ENCODE data around the gene WDR6.

The WDR6 gene, protein sequence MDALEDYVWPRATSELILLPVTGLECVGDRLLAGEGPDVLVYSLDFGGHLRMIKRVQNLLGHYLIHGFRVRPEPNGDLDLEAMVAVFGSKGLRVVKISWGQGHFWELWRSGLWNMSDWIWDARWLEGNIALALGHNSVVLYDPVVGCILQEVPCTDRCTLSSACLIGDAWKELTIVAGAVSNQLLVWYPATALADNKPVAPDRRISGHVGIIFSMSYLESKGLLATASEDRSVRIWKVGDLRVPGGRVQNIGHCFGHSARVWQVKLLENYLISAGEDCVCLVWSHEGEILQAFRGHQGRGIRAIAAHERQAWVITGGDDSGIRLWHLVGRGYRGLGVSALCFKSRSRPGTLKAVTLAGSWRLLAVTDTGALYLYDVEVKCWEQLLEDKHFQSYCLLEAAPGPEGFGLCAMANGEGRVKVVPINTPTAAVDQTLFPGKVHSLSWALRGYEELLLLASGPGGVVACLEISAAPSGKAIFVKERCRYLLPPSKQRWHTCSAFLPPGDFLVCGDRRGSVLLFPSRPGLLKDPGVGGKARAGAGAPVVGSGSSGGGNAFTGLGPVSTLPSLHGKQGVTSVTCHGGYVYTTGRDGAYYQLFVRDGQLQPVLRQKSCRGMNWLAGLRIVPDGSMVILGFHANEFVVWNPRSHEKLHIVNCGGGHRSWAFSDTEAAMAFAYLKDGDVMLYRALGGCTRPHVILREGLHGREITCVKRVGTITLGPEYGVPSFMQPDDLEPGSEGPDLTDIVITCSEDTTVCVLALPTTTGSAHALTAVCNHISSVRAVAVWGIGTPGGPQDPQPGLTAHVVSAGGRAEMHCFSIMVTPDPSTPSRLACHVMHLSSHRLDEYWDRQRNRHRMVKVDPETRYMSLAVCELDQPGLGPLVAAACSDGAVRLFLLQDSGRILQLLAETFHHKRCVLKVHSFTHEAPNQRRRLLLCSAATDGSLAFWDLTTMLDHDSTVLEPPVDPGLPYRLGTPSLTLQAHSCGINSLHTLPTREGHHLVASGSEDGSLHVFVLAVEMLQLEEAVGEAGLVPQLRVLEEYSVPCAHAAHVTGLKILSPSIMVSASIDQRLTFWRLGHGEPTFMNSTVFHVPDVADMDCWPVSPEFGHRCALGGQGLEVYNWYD

DNA sequence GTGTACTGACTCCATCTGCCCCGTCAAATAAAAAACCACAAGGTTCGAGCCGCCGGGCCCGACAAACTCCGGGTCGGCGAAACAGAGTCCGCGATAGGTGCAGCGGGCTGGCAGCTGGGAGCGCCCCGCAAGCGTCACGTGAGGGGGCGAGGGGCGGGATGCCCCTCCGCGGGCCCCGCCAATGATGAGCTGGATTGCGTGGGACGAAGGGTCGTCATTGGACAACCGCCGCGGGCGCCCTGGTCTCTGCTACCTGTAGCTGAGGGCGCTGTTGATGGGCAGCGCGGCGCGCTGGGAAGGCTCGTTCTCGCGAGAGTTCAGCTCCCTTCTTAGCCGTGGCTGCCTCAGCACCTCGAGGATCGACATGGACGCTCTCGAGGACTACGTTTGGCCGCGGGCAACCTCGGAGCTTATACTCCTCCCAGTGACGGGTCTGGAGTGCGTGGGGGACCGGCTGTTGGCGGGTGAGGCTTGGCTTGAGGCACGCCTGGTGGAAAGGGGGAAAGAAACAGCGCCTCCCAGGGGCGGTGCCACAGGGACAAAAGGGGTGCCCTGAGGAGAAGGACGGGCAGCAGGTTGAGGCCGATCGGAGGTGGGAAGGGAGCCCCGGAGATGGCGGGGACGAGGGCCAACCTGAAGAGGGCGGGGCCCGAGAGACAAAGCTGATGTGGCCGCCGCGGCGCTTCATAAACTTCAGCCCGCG is at the start of gene WDR6:
Gene WDR6, plus strand, starts transcription at position 324 of the 703 bp plus-strand sequence. Its CDS starts 41 bp downstream, at position 365.
- peak; percentile 99 for DNase-seq (ENCODE audit: low read depth)

DNA sequence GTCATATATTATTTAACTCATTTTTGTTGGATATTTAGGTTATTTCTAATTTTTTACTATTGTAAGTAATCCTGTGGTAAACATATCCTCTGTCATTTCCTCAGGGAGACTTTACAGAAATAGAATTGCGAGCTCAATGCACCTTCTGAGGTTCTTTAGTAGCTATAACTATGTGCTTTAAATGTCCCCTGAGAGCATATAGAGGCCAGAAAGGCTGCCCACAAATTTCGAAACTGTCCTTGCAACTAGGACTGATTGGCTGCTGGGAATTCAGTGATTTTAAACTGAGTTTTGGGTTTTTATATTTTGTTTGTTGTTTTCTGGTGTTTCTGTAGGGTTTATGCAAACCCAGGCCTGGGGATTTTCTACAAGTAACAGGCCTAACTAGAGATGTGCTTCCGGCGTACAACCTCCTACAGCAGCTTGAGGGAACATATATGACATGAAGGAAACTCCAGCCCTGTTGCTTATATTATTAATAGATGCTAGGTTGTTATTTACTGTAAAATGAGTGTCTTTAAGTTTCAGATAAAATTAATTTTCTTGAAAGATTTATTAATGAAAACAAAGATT is 46.3 kb upstream of the WDR6 start:
- DNase-seq (ENCODE audit: low read depth) = no peak

DNA sequence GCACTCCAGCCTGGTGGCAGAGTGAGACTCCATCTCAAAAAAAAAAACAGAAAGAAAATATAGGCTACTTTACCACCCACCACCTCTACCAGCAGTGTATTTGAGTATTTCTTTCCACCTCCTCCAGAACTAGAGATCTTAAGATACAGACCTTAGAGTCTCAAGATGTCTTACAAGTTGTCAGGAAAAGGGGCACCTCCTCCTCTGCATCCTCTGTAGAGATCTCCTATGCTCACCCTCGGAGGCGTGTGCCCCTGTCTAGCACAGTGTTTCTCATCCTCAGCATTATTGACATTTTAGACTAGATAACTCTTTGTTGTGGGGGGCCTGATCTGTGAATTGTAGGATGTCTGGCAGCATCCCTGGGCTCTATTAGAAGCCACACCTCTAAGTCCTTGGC is 44.9 kb upstream of the WDR6 start:
- no peak for DNase-seq (ENCODE audit: low read depth)

DNA sequence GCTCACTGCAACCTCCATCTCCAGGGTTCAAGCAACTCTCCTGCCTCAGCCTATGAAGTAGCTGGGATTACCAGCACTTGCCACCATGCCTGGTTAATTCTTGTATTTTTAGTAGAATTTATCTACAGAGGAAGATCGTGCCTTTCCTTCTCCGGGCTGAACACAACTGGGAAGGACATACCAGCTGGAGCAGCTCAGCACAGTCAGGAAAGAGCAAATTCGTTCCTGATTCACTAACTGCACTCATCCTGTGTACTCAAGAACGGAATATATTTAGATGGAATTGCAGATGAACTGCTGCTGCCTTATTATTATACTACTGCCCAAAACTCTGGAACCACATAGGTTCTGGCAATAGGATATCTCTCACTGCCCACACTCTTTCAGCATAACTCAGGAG is 44.3 kb upstream of the WDR6 start:
- DNase-seq (ENCODE audit: low read depth) = no peak

DNA sequence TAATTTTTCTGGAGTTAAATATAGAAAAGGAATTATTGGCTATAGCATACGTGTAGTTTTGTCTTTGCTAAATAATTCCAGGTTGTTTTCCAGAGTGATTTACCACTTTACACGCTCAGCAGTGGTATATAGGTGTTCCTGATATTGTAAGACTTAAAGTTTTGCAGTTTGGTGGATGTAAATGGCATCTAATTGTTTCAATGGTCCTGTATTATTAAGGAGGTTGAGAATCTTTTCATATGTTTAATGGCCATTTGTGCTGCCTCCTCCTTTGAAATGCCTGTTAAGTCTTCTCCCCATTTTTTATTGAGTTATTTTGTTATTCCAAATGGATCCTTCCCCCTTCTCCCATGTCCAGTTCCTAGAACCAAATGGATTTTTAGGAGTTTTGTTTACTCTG is 43.6 kb upstream of the WDR6 start:
- no peak for DNase-seq (ENCODE audit: low read depth)

DNA sequence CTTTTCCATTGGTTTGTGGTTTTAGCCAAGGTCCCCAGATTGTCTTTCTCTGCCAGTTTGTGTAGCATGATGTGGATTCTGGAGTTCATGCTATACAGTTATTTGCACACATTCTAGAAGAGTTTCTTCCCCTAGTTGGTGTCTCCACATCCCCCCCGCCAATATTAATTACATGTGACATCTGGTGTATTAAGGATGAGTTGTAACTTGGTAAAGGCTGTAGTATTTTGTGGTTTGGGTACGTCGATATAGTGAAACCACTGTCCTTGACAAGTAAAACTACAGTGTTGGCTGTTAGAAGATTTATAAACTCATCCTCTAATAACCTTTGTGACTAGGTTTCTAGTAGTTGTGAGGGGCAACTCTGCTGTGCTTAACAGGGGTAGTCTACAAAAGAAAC is 40.8 kb upstream of the WDR6 start:
- DNase-seq (ENCODE audit: low read depth) = no peak

DNA sequence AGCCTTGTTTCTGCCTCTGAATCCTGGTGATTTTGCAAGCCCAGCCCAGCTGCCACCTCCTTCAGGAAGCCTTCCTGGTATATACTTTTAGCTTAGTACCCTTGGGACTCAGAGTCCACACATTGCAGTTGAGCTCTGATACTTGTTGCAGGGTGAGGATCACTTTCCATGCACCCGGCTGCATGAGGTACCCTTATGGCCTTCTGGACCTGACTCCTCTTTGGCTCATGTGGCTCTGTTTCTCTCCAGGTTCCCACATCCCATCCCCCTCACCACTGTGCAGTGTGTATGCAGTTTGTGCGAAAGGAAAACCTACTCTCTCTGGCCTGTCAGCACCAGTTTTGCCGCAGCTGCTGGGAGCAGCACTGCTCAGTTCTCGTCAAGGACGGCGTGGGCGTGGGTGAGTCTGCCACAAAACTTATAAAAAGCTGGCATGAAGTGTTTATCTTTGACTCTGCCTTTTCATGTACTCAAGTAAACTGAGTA is 40.3 kb upstream of the WDR6 start:
- no peak for DNase-seq (ENCODE audit: low read depth)

DNA sequence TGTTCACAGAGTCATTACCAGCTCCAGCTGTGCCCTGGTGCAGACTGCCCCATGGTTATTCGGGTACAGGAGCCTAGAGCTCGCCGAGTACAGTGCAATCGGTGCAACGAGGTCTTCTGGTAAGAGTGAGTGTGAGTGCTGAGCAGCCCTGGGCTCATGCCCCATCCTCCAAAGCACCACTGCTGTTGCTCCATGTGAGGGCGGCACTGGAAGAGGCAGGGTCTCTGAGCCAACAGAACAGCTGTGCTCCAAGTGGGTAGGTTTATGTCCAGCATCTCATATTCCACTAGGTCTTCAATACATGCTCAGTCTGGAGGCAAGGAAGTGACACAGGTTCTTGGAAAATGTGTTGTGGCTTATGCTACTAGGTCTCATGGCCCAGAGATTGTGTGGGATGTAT is 36.6 kb upstream of the WDR6 start:
- no peak for DNase-seq (ENCODE audit: low read depth)

DNA sequence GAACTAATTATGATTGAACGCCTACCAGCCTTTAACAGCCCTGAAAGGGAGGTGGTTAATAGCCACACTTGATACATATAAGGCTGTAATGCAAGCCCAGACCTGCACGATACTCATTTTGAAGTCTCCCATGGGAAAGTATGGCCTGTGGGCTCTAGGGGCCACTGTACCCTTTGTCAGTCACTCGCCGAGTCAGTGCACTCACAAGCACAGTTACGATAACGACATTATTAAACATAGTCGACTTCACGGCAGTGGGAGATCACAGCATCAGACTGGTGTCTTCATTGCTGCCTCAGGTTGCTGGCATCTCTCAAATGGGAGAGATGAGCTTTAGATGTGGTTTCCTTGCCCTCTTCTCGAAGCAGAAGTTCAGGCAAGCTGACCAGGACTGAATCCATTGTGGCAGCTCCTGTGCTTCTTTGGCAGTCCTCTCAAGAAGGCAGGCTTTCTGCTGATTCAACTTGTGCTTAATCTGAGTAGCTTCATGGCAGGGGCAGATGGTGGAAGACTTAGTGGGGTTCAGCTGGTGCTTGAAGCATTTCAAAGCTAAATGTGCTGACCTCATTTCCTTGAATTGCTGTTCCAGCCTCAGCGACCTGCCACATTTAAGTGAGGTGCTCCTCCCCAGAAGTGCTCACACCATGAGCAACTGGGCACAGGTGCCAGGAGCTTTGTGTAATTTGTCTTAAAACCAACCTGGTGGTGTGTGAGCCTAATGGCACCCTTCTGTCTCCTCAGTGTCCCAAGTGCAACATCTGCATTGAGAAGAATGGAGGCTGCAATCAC is 32.9 kb upstream of the WDR6 start:
- no peak for DNase-seq (ENCODE audit: low read depth)

DNA sequence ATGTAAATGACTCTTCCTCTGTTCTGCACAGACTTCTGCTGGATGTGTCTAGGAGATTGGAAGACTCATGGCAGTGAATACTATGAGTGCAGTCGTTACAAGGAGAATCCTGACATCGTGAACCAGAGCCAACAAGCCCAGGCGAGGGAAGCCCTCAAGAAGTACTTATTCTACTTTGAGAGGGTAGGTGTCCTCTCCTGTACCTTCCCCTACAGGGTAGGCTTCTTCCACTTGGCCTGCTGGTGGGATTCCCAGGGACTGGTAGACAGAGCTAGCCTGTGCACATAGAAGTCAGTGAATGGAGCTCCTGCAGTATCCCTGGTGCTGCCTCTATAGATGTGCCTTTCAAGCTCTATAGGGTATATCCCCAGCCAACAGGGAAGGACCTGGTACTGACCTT is 27.7 kb upstream of the WDR6 start:
- no peak for DNase-seq (ENCODE audit: low read depth)

DNA sequence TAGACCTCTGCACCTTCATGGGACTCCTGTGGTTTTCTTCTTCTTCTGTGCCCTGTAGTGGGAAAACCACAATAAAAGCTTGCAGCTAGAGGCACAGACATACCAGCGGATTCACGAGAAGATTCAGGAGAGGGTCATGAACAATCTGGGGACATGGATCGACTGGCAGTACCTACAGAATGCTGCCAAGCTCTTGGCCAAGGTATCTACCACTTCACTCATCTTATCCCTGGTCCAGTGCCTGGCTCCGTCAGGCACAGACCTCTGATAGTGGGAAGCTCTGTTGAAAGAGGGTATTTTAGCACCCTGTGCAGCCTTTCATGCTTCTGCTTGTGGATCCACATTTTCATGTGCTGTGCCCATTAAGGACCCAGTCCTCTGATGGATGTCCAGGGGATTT is 26.9 kb upstream of the WDR6 start:
- DNase-seq (ENCODE audit: low read depth) = no peak

DNA sequence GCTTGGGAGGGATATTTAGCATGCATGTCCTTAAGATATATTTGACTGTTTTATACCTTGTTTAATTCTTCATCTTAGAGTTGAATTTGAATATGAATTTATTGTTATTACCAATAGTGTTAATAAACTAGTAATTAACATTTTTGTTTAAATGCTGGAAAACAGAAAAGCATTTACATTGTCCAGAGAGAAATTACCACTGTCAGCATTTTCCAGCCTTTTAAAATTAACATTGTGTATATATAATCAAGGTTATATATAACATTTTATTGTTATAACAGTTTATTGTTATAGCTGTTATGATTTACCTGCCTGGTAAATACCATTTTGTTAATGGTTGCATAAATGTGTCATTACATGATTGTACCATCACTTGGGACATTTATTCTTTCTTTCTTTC is 25.2 kb upstream of the WDR6 start:
- no peak for DNase-seq (ENCODE audit: low read depth)

DNA sequence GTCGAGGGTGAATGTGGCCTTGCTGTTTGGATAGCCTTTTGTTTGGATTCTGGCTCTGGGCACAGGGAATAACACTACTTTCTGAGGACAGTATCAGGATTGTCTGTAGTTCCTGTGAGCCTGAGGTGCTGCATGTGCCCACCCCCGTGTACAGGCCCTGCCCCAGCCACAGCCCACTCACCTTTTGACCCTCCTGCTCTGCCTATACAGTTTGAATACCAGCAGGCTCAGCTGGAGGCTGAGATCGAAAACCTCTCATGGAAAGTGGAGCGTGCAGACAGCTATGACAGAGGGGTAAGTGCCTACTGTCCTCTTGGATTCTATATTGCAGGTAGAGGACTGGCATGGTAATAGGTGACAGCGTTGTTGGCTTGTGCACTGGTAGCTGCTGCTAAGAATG is 24.5 kb upstream of the WDR6 start:
- DNase-seq (ENCODE audit: low read depth) = no peak

DNA sequence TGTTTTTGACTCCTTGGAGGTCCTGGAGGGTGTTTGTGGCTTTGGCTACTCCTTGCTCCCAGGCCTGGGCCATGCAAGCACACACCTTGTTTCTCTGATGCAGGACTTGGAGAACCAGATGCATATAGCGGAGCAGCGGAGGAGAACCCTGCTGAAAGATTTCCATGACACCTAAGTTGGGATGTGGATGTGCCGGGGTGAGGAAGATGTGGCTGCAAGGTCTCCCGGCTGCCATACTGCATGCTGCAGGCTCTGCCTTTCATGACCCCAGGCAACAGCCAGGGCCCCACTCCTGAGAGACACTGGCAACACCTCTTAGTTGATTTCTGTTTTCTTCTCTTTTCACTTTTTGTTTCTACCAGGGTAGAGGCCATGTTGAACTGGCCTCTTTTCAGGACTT is 24.1 kb upstream of the WDR6 start:
- no peak for DNase-seq (ENCODE audit: low read depth)

DNA sequence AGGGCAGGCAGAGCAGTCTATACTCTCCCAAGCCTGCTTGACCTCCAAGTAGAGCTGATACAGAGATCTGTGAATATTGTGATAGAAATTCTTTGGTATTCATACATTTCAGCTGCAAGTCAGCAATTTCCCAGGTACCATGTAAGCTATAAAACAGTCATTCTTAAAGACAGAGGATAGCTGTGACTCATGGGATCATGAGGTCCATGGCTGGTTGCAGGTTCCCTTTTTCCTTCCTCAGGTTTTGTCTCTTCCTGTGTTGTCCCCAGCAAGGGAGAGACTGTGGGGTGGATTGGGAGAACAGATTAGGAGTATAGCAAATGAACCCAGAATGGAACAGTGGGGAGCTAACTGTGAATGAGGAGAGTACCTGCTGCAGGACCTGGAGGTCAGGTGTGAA is 22.5 kb upstream of the WDR6 start:
- DNase-seq (ENCODE audit: low read depth) = no peak

DNA sequence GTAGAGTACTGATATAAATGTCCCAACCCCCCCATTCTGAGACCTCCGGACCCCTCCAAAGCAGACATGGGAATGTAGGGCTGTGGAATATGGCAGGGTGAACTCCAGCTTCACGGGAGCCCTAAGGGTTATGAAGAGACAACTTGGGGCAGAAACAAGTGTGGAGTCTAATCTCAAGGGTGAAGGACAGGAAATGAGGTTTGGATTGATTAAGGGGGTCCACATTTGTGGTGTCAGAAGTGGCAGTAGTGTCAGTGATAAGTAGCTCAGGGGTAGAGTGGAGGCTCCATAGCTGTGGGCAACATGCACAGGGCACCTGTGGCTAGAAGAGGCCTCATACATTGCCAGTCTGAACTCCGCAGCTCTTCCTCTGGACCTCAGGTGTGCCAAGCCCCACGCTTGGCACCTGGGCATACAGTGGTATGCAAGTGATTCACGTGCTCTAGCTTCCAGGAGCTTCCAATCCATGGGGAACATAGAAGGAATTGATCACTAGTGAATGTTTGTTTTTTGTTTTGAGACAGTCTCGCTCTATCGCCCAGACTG is 21.3 kb upstream of the WDR6 start:
- no peak for DNase-seq (ENCODE audit: low read depth)

DNA sequence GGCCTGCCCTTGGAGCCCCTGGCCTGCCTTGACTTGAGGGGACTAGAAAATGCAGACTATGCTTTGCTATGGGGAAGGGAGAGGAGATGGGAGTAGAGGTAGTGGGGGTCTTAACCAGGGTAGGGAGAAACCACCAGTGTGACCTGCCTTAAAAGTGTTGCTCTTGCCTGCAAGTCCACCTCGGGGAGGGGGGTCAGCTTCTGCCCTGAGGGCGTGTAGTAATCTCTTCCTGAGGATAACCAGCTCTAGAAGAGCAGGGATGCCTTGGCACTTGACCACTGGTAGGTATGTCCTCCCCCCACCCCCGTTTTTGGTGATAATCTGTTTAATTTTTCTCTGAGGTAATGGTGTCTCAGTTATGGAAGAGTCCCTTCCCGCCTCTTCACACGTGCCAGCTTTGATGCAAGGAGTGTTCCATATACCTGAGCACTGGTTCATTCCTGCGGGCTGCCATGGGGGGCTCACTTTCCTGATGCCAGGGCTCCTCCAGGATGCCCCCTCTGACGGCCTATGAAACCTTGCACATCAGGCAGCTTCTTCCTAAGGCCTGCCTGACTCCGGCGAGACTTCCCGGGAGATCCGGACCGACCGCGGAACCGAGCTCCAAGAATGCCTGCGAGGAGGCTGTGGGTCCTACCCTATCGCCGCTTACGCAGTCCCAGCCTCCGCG is 17.9 kb upstream of the WDR6 start:
- peak; percentile 40 for DNase-seq (ENCODE audit: low read depth)

DNA sequence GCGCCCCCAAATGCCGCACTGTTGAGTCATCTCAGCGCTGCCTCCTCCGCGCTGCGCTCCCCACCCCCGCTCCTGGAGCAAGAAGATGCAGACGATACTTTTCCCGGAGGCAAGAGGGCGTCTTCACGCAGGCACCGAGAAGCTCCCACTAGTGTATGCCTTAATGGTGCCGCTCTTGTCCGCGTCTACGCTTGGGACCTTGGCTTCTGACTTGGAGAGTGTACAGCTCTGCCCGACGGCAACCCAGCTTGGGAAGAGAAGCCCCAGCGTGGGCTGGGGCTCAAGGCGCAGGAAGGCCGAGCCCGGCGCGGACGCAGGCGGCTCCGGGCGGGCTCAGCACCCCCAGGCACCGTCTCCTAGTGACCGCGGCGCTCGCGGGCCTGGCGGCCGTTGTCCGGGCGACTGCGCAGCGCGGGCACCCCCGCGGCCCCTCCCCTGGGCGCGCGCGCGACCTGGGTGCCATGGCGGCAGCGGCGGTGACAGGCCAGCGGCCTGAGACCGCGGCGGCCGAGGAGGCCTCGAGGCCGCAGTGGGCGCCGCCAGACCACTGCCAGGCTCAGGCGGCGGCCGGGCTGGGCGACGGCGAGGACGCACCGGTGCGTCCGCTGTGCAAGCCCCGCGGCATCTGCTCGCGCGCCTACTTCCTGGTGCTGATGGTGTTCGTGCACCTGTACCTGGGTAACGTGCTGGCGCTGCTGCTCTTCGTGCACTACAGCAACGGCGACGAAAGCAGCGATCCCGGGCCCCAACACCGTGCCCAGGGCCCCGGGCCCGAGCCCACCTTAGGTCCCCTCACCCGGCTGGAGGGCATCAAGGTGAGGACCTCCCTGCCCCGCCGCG is 17.2 kb upstream of the WDR6 start, which contains the start of gene P4HTM:
Gene P4HTM, plus strand, starts transcription at position 446 of the 840 bp plus-strand sequence. Its CDS starts 16 bp downstream, at position 462.
- peak; percentile 96 for DNase-seq (ENCODE audit: low read depth)
